Anterior cingulate cortex (tissue), 58 donors: ENCODE measurements around the gene LY9.
A peak's percentile ranks its signal among the peaks of the same experiment; 100 is the strongest.
"Not testable (repeated sequence)": the region's sequence is repeated elsewhere in the genome, so short reads cannot be mapped to it uniquely, and the experiment has no call there.

Experiments used
- DNase-seq, 58 donors: peaks; one replicate each; lab custom pipeline; 2025; lab: John Stamatoyannopoulos, UW

The LY9 gene

DNA sequence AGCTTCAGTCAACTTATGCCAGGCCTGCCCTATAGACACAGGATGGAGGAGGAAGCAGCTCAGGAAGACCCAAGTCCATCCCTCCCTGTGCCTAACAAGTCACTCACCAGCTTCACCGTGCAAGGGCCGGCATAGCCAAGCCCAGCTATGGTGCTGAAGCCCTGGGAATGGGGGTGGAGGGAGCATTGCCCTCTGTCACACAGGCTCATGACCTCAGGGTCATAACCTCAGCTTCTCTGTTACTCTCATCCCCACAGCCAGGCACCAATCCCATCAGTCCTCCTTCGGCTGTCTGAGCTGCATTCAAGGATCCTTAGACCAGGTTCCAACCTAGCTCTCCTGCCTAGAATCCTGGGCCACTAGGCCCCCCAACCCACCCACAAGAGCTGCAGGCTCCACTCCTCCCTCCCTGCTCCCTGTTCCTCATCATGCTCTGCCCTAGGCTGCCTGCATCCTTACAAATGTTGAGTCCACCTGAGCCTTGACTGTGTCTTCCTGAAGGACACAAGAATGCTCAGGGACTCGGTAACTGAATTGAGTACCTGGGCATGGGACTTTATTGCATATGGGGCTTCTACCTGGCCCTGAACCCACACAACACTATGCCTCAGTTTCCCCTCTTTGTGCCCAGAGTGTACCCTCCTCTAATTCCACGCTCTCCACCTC, 65.0 kb downstream of the LY9 start:
- no peak for DNase-seq

DNA sequence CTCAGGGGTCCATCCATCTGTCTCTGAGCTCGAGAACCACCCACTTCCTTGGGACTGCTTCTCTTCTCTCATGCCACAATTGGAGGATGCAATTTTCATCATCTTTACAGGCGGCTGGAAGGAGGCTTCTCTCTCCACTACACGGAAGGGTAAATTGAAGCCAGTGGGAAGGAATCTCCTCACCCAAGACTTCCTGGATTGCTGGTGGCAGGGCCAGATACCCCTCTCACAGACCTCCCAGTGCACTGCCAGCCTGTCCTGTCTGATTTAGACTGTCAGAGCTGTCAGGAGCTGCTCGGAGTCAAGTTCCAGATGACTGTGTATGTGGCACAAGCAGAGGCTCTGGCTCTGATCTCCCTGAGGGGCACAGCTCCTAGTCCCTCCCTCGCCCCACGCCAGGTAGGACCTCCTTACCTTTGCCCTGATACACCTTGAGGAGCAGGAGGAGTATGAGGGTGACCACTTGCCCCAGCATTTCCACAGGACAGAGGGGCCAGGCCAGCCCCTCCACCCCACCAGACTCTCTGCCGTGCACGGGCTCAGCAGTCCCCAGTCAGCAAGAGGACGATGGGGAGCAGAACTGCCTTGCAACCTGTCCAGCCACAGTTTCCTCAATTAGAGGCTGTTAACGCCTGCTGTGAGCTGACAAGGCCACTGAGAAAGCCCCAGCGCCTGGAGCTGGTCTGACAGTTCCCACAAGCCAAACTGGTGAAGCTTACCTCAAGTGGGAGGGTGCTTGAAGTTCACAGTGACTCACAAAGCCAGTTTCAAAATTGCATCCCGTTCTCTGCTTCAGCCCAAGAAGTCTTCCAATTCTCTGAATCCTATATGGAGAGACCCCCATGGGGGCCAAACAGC, 66.5 kb downstream of the LY9 start, which contains the start of gene CD244:
Gene CD244 (minus strand): TSS at position 685 of the 858 bp plus-strand sequence. CDS start 210 bp downstream, at position 475.
- DNase-seq = peak in 3 of 58 donors; percentile 5 to 17 (median 7)

DNA sequence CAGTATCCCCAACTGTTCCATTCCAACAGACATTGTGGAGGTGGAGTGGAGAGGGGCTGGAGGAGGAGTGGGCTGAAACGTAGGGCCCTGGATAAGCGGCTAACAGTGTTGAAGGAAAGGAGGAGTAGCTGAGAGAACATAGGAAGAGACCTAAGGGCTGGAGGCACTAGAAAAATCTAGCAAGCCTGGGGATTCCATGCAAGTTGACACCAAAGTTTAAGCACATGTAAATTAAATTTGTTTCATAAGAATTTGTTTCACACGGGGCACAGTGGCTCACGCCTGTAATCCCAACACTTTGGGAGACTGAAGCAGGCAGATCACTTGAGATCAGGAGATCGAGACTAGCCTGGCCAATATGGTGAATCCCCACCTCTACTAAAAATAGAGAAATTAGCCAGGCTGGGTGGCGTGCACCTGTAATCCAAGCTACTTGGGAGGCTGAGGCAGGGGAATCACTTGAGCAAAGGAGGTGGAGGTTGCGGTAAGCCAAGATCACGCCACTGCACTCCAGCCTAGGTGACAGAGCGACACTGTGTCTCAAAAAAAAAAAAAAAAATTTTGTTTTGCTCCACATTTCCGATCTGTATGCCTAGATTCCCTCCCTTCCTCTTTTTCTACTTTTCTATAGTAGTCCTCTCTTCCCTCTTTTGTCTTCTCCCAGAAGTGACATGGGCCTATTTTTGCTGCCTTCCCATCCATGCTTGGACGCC, 67.2 kb downstream of the LY9 start:
- DNase-seq = no peak

DNA sequence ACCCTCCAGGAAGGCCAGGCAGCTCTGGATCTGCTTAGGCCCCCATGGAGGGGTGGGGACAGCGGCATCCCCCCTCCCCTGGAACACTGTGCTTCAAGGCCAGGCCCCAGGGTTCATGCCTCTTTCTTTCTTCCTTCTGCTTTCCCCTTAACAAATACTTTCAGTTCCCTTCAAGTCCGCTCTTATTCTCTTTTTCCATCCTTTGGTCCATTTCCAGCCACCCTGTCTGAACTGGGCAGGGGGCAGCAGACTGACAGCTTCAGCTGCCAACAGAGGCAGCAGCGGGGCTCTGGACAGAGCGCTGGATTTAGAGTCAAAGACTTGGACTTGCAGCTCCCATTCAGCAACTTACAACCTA, 67.8 kb downstream of the LY9 start:
- DNase-seq = peak in 6 of 58 donors; percentile 2 to 17 (median 4)

DNA sequence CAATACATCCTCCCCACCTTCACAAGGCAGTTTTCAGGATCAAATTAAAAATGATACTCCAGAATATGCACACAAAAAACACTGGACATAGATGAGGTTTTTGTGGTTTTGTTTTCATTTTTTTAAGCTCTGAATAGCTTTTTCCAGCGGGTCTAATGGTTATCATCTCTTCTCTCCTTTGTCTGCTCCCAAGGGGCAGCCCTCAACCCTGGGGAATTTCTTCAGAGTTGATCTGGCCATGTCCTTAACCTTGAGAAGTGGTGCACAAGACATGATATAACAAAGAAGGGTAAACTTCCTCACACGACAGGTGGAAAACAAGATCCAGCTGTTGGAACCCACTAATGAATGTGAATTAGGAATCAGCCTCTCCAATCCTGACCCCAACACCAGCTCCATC, 68.2 kb downstream of the LY9 start:
- no peak for DNase-seq

DNA sequence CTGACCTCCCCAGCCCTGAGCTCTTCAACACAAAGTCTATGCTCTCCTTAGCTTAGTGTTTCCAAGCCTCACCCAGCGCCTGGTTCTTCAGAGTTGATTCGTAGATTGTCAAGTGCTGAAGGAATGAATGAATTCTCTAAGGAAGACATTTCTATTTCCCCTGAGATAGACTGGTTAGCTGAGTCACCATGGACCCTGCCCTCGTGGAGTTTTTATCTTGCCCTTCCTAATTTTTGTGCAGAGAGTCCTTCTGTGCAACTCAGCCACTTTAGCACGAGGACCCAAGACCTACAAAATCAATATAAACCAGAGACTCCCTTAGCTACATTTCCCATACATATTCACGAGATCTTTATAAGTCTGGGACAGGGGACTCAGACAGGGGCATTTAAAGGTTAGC, 69.4 kb downstream of the LY9 start:
- no peak for DNase-seq

DNA sequence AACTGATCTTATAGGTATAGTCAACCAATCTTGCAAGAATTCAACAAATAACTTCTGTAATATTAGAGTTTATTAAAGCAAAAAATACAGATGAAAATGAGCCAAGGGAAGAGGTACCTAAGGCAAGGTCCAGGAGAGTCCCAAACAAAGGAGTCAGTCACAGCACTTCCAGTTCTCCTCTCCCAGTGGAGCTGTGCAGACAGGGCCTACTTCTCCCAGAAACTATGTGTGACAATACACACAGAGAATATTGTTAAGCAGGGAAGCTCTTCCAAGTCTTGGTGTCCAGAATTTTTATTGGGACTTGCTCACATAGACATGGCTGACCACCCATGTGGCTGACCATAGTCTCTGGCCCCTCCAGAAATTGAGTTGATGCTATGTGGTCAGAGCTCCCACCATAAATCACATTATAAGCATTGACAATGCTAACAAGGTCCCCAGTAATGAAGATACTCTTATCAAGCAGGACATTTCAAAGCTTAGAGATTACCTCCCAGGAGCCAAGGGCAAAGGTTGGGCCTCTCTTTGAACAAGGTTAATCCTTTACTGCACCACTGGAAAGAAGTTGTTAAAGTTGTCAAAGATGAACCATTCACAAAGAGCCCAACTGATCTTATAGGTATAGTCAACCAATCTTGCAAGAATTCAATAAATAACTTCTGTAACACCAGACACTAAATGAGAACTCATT, 70.2 kb downstream of the LY9 start:
- DNase-seq = no peak

DNA sequence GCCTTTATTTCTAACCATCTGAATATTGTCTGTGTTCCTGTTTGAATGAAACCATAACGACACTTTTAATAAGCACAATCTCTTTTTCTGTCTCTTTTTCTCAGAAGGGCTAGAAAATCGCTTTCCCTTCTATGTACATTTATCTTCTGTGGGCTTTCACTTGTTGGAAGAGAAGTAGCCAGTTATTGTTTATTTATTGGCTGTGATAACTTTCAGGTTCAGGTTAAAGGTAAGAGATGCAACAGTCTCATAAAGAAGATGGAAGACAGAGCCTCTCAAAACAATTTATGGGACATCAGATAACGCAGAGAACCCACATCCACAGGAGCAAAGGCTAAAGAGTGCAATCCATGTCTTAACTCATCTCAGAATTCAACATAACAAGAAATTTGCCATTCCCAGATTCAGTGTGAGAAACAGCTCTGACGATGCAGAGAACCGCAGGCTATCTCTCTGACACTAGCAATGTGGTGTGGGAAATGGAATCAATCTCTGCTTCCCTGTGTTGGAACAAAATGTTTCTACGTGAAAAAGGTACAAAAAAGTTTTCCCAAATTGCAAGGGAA, 70.8 kb downstream of the LY9 start:
- DNase-seq = no peak

DNA sequence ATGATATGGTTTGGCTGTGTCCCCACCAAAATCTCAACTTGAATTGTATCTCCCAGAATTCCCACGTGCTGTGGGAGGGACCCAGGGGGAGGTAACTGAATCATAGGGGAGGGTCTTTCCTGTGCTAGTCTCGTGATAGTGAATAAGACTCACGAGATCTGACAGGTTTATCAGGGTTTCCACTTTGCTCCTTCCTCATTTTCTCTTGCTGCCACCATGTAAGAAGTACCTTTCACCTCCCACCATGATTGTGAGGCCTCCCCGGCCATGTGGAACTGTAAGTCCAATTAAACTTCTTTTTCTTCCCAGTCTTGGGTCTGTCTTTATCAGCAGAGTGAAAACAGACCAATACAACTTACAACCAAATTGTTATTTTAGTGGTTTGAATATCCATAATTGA, 71.7 kb downstream of the LY9 start:
- not testable (repeated sequence) for DNase-seq

DNA sequence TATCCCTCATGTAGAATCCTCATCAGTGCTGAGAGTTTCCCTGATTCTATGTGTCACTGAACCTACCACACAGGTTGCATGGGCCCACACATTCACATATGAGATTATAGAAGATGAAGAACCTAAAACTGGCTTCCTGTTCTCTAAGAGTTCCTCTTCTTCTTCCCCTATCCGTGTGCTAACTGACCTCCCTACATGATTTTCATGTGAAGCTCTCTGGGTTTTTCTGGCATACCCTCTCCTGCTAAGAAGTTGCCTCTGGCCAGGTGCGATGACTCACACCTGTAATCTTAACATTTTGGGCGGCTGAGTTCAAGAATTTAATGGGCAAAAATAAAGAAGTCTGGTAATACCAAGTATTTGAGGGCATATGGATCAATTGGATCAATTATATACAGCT, 72.2 kb downstream of the LY9 start:
- DNase-seq = no peak

DNA sequence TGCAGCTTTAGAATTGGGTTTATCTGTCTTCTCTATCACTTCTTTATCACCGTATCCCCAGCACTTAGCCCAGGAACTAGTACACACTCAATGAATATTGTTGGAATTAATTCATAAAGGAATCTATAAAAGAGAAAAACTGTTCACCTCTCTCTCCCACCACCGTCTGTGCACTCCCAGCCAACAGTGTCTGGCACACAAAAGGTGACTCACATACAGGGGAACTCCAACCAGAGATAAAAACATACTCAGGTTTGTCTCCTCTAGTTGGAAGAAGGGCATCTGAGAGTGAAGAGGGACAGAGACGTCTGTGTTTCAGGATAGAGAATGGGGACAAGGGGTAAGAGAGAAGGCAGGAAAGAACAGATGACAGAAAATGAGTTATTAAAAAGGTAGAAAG, 79.0 kb downstream of the LY9 start:
- no peak for DNase-seq

DNA sequence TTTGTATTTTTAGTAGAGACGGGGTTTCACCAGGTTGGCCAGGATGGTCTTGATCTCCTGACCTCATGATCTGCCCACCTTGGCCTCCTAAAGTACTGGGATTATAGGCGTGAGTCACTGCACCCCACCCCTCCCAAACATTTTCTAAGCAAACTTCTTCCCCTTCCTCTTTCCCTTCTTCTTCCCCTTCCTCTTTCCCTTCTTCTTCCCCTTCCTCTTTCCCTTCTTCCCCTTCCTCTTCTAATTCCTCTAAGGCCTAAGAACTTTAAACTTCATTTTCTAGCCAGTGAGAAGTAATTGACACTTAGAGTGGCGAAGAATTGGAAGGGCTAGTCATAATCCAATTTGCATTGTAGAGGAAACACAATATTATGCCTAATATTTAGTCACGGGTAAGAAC, 79.6 kb downstream of the LY9 start:
- not testable (repeated sequence) for DNase-seq

DNA sequence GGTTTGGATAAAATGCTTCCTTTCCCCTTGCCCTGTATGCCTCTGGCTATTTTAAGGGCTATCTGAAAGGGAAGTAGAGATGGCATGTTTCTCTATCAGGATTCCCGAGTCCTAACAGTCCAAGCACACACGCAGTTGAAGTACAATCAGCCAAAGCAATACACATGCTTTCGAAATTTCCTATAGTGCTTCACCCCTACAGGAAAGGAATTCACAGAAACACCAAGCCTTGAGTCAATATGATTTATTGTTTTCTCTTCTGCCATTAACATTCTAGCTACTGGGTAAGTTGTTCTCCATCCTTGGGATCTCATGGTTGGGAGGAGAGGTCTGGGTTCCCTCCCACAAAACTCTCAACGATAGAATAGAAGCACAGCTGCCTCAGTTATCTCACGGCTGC, 80.3 kb downstream of the LY9 start:
- no peak for DNase-seq

DNA sequence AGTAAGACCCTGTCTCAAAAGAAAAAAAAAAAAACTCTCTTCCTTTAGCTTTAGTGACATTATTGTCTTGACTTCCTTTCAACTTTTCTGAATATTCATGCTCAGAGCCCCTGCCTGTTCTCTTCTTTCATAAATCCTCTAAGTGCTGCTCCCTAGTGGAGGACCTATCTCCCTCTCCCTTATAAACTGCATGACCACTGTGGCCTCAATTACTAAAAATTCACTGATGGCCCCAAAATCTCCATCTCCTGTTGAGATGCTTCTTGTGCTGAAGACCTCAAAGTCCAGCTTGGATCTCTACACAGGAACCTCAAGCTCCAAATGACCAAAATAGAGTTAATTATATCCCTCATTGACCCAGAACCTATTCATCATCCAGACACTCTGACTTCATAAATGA, 81.2 kb downstream of the LY9 start:
- no peak for DNase-seq
